ENCODE measurements around the gene ECM2. TPM values are rescaled to one million over a fixed set of nuclear protein-coding genes. Genes with fewer than 3 reads are reported as not detected.

The ECM2 gene
- total RNA-seq, 1 experiment from 2014 or later, result not detected

- Mint-ChIP-seq H3K36me3 (ENCODE audit: insufficient read depth, unreplicated experiment) (no peaks in the 10 kb centered on the region), H3K9me3 (ENCODE audit: low read depth, unreplicated experiment) (no peaks in the 10 kb centered on the region), H3K4me3 (ENCODE audit: low read depth, unreplicated experiment) (no peak overlapping the region), H3K4me1 (ENCODE audit: low read depth, unreplicated experiment) (no peaks in the 10 kb centered on the region), H3K27ac (ENCODE audit: unreplicated experiment) (no peak overlapping the region), H3K27me3 (ENCODE audit: unreplicated experiment) (no peaks in the 10 kb centered on the region)
- CTCF ChIA-PET, result no interaction called here
- intact Hi-C loops (cut with micrococcal nuclease; ENCODE audit: unreplicated experiment), result no loop called here
- no TSS peak for BruUV-seq (replicated peaks)
- no peak for TF ChIP-seq CTCF (IDR thresholded peaks at IDR 0.05; ENCODE audit: unreplicated experiment)
- no peak for DNase-seq
Observed at GRCh38 chr9:92474587-92474986, 61.2 kb downstream of the ECM2 start.

- Mint-ChIP-seq H3K4me1 (ENCODE audit: low read depth, unreplicated experiment) (no peaks in the 10 kb centered on the region), H3K27me3 (ENCODE audit: unreplicated experiment) (no peaks in the 10 kb centered on the region), H3K9me3 (ENCODE audit: low read depth, unreplicated experiment) (no peaks in the 10 kb centered on the region), H3K4me3 (ENCODE audit: low read depth, unreplicated experiment) (no peak overlapping the region), H3K27ac (ENCODE audit: unreplicated experiment) (no peak overlapping the region), H3K36me3 (ENCODE audit: insufficient read depth, unreplicated experiment) (no peaks in the 10 kb centered on the region)
- BruUV-seq (replicated peaks), result no TSS peak
- intact Hi-C loops (cut with micrococcal nuclease; ENCODE audit: unreplicated experiment), result no loop called here
- DNase-seq, result no peak
- no peak for TF ChIP-seq CTCF (IDR thresholded peaks at IDR 0.05; ENCODE audit: unreplicated experiment)
- CTCF ChIA-PET, result no interaction called here
Observed at GRCh38 chr9:92468206-92468605, 67.6 kb downstream of the ECM2 start.

- CTCF ChIA-PET, result no interaction called here
- Mint-ChIP-seq H3K36me3 (ENCODE audit: insufficient read depth, unreplicated experiment) (no peaks in the 10 kb centered on the region), H3K27me3 (ENCODE audit: unreplicated experiment) (no peaks in the 10 kb centered on the region), H3K4me1 (ENCODE audit: low read depth, unreplicated experiment) (no peaks in the 10 kb centered on the region), H3K27ac (ENCODE audit: unreplicated experiment) (no peak overlapping the region), H3K4me3 (ENCODE audit: low read depth, unreplicated experiment) (no peak overlapping the region), H3K9me3 (ENCODE audit: low read depth, unreplicated experiment) (no peaks in the 10 kb centered on the region)
- intact Hi-C loops (cut with micrococcal nuclease; ENCODE audit: unreplicated experiment), result no loop called here
- no peak for DNase-seq
- no peak for TF ChIP-seq CTCF (IDR thresholded peaks at IDR 0.05; ENCODE audit: unreplicated experiment)
- no TSS peak for BruUV-seq (replicated peaks)
Observed at GRCh38 chr9:92467511-92467910, 68.3 kb downstream of the ECM2 start.

GRCh38 chr9:92467041-92467440 lies 68.7 kb downstream of the ECM2 start:
- no peak for TF ChIP-seq CTCF (IDR thresholded peaks at IDR 0.05; ENCODE audit: unreplicated experiment)
- H3K4me3 Mint-ChIP-seq (ENCODE audit: low read depth, unreplicated experiment), result no peak overlapping the region
- CTCF ChIA-PET, result no interaction called here
- no peaks in the 10 kb centered on the region for H3K27me3 Mint-ChIP-seq (ENCODE audit: unreplicated experiment)
- no TSS peak for BruUV-seq (replicated peaks)
- no peaks in the 10 kb centered on the region for H3K9me3 Mint-ChIP-seq (ENCODE audit: low read depth, unreplicated experiment)
- intact Hi-C loops (cut with micrococcal nuclease; ENCODE audit: unreplicated experiment), result no loop called here
- H3K27ac Mint-ChIP-seq (ENCODE audit: unreplicated experiment), result no peak overlapping the region
- DNase-seq, result no peak
- no peaks in the 10 kb centered on the region for H3K4me1 Mint-ChIP-seq (ENCODE audit: low read depth, unreplicated experiment)
- no peaks in the 10 kb centered on the region for H3K36me3 Mint-ChIP-seq (ENCODE audit: insufficient read depth, unreplicated experiment)

Measured in Calu3 (cell line).